Measurements from ENCODE around the gene FNDC3B. TPM values are rescaled to one million over a fixed set of nuclear protein-coding genes. Genes with fewer than 3 reads are reported as not detected.
A peak's percentile ranks its signal among the peaks of the same experiment; 100 is the strongest.

Gene FNDC3B
- total RNA-seq, 1 donor from 2014 or later = 171 TPM

DNA sequence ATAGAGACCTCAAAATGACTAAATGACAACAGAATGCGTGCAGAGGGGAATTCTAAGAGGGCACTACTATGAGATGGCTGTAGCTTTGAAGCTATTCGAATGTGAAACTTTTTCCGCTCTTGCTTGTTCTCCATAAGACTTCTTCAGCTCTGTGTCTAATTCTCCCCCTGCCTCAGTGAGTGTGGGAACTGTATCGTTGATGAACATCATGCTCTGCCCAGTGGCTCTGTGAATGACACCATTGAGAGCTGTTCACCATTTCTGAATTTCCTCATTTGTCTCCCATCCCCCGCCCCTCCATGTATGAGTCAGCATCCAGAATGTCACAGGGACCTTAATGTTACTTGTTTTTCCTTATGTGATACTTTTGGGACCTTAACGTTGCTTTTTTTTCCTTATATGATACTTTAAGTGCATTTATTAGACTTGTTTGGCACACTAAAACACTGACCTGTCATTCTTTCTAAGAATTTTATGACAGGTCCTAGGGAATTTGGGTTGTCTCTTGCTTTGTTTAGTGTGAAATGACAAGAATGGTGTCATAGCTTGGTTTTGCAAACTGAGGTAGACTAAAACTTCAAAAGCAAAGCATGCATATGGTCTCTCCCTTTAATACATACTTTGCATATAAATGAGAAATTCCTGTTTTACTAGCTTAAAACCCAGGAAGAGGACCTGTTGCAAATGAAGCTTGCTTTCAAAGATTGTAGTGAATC, 99.6 kb downstream of the FNDC3B start:
- DNase-seq (ENCODE audit: low spot score) (peak; percentile 70), ATAC-seq (peak; percentile 72)
- intact Hi-C loops (cut with DNase I) = no loop called here

DNA sequence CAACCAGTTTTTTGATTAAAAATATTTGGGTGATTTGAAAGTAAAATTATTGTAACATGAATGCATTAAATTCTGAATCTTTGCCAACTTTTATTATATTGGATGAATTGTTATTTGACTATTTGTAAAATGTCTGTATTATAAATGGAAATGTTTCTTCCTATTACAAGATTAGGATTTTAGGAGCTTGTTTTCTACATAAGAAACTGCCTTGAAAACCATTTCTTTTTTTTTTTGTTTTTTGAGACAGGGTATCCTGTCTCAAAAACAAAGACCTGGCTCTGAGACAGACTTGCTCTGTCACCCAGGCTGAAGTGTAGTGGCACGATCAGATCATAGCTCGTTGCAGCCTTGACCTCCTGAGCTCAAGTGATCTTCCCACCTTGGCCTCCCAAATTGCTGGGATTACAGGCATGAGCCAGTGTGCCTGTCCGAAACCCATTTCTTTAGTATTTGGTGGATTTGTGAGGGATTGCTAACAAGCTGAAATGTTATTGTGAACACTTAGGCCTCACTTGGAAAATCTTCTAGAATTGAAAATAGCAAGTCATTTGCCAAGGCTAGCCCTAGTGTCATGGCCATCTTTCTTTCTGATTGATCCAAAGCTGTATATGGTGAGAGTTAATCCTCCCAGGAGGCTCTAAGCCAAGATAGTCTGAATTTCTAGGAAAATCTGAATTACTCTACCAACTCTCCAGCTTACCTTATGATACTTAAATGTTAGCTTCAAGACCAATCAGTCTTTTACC, 100.3 kb downstream of the FNDC3B start:
- intact Hi-C loops (cut with DNase I) = no loop called here
- ATAC-seq = no peak

DNA sequence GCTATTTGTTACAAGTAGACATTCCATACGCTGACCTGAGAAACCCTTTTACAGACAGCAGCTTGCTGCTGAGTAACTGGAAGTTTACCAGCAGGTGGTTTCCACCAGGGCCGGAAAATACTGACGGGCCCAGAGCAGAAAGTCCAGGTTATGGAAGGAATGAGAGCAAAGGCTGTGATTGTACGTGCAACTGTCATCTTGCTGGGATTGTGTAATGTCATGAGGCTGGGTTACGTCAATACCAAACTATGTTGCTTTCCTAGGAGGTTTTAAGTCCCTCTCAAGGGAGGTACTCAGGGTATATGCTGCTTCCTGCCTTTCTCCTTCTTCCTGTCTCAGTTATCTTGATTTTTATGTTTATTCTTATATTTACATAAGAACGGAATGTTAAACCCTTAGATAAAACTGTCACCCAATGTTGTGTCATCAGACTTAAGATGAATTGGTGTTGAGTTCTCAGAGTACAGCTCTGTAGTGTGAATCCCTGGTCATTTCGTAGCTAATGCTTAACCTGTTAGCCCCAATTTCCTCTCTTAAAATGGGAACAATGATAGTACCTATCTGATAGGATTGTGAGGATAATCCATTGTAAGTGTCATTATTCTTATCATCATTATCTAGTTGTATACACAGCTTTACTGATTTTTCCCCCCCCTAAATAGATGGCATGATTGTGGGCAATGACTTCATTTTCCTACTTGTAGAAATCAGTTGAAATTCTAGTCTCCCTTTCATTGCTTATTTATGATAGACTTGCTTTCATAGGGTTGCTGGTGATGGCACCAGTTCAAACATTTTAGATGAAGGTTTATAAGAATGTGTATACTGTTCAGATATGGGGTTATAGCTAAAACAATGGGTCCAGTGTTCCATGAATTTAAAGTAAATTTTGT, 101.4 kb downstream of the FNDC3B start:
- peak; percentile 81 for ATAC-seq
- intact Hi-C loops (cut with DNase I) = no loop called here
- no peak for DNase-seq (ENCODE audit: low spot score)

More for the DNA sequence above, 100.3 kb downstream of the FNDC3B start:
- DNase-seq (ENCODE audit: low spot score) = no peak

DNA sequence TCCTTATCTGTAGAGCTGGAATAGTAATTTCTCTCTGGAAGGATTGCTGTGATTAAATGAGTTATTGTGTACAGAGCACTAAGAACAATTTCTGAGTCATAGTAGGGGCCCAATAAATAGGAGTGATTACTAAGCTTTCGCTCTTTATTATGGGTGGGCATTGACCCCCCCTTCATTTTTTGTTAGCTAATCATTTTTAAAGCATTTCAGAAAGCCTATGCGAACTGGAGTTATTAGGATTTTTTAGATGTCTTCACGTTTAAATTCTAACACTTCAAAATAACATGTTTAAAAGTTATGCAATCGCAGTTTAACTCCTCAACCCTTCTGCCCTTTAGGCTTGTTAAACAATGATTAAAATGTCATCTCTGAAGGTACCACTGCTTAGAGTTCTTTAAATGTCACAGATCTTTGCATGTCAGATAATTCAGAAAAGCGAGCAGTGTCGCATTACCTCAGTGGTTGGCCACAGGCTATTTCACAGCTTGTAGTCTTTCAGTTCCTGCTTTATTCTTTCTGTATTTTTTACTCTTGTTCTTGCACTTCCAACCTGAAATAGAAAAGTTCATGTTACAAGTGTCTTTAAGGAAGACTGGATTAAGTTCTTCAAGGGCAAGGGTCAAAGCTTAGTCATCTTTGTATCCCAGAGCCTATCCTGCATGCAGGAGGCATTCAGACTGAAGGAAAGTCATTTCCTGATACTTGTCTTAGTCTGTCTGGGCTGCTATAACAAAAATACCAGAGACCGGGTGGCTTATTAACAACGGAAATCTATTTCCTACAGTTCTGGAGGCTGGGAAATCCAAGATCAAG, 102.9 kb downstream of the FNDC3B start:
- DNase-seq (ENCODE audit: low spot score) = no peak
- intact Hi-C loops (cut with DNase I) = no loop called here
- ATAC-seq = no peak

DNA sequence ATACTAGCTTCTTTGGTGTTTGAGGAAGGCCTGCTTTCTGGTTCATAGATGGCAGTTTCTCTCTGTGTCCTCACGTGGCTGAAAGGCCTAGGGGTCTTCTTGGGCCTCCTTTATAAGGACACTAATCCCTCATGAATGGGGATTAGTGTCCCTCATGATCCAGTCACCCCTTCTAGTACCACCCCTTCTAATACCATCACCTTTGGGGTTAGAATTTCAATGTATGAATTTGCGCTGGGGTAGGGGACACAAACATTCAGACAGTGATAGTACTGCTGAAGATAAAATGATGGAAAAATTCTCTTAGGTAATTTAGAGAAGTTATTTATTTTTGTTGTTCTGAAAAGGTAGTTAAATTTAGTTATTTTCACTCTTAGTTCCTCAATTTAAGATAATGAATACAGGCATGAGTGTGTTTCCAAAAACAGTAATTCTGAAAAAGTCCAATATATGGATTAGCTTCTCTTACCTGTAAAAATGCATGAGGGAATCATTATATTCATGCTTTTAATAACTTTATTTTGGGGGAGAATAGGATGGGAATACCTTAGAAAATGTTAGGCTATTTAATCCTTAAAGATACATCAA, 103.6 kb downstream of the FNDC3B start:
- intact Hi-C loops (cut with DNase I) = no loop called here
- ATAC-seq (no peak), DNase-seq (ENCODE audit: low spot score) (no peak)

DNA sequence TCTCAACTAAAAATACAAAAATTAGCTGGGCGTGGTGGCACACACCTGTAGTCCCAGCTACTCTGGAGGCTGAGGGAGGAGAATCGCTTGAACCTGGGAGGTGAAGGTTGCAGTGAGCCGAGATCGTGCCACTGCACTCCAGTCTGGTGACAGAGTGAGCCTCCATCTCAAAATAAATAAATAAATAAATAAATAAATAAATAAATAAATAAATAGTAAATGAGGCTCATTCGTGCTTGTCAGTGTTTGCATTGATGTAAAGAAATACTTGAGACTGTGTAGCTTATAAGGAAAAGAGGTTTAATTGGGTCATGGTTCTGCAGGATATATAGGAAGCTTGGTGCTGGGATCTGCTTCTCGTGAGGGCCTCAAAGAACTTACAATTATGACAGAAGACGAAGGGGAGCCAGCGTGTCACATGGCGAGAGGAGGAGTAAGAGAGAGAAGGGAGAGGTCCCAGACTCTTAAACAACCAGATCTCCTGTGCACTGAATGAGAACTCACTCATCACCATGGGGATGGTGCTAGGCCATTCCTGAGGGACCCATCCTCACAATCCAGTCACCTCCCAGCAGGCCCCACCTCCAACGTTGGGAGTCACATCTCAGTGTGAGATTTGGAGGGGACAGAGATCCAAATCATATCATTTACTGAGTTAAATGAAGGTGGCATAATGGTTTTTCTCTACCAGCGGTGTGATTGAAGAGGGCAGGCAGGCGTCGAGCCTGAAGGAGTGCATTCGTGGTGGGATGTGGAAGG, 104.5 kb downstream of the FNDC3B start:
- intact Hi-C loops (cut with DNase I) = no loop called here
- DNase-seq (ENCODE audit: low spot score) (no peak), ATAC-seq (no peak)

DNA sequence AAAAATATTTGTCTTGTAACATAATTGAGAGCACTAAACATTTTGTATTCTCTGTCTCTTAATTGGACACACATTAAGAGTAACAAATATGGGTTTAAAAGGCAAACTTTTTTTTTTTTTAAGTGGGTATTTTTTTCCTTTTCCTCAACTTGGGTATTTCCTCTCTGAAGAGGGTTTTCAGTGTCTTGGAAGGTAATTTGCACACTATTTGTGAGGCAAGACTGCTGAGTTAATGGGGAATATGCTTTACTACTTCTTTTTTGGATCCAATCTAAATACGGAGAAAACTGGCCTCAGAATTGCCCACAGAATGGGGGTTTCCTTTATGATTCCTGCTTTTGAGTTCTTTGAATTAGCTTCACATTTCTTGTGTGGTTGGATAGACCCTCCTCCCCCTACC, 105.2 kb downstream of the FNDC3B start:
- DNase-seq (ENCODE audit: low spot score) = no peak
- intact Hi-C loops (cut with DNase I) = no loop called here
- ATAC-seq = no peak

DNA sequence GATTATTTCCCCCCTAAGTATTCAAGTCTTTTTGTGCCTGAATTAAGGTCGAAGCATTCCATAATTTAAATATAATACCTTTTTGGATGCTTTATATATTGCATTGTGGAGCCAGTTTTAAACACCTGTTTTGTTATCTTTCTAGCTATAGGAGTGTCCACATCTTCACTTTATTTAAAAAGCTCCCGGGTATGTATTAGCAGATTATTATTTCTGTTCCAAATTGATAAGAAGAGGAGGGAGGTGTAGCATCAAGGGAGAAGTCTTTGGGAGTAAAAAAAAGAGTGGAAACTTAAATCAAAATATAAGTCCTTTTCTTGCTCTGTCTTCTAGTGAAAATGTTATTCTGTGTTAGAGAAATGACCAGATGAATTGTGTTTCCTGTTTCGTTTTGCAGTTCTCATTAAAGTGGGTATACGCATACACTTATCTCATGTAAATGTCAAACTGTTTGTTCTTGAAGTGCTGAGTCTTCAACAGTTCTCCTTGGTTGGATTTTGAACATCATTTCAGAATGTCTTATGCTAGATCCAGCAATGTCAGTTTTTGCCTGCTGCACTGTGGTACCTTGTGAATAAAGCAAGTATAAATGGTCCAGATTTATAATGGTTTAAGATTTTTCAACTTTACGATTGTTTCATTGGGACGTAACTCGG, 105.8 kb downstream of the FNDC3B start:
- DNase-seq (ENCODE audit: low spot score) = no peak
- no peak for ATAC-seq
- intact Hi-C loops (cut with DNase I) = no loop called here

DNA sequence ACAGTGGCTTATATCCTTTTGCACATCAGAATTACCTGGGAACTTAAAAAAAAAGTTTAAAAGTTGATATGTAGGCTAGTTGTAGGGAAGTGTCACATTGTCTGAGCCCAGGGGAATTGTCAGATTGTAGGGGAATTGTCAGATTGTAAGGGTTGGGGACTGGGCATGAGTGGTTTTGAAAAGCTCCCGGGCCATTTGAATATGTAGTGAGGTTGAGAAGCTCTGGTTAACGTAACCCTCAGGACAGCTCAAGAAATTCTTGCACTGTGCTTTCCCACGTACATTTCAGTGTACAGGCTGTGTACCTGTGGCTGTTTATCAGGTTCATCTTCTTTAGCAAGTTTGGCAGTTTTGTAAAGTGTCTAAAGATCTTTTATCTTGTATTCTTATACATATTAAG, 107.0 kb downstream of the FNDC3B start:
- intact Hi-C loops (cut with DNase I) = no loop called here
- no peak for DNase-seq (ENCODE audit: low spot score)
- ATAC-seq = no peak

DNA sequence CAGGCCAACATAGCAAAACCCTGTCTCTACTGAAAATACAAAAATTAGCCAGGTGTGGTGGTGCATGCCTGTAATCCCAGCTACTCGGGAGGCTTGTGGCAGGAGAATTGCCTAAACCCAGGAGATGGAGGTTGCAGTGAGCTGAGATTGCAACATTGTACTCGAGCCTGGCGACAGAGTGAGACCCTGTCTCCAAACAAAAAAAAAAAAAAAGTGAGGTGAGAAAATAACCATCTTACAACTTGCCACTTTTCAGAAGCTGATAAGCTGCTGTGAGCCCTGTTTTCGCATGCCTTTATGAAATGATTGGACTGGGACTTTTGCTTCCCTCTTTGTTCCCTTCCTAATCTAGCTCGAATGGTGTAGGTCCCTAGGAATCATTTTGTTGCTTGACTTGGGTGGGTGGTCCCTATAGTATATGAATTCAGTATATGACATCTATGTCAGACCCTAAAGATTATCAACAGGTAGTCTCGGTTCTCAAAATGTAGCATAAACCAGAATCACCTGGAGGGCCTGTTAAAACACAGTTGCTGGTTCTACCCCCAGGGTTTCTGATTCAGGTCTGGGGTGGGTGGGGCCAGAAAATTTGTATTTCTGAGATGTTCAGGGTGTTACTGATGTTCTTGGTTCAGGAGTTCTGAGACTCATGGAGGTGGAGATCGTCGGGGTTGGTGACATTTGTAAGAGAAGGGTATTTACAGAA, 107.9 kb downstream of the FNDC3B start:
- DNase-seq (ENCODE audit: low spot score) (no peak), ATAC-seq (no peak)
- intact Hi-C loops (cut with DNase I) = no loop called here

DNA sequence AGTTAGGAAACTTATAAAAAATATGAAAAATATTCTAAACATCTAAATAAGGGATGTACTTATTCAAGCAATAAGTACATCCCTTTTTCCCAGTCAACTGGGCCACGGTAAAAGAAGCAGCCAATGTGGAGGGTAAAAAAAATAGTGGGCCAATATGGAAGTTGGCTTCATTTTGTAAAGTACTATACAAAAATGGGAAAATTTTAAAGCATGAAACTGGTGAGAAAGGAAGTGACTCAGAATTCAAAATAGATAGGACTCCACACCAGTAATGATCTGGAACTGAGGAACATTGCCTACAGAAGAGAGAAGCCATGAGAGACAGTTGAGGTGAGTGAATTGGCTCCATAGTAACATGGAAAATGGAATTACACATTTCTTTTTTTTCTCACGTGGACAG, 108.9 kb downstream of the FNDC3B start:
- no peak for ATAC-seq
- no peak for DNase-seq (ENCODE audit: low spot score)
- intact Hi-C loops (cut with DNase I) = no loop called here

DNA sequence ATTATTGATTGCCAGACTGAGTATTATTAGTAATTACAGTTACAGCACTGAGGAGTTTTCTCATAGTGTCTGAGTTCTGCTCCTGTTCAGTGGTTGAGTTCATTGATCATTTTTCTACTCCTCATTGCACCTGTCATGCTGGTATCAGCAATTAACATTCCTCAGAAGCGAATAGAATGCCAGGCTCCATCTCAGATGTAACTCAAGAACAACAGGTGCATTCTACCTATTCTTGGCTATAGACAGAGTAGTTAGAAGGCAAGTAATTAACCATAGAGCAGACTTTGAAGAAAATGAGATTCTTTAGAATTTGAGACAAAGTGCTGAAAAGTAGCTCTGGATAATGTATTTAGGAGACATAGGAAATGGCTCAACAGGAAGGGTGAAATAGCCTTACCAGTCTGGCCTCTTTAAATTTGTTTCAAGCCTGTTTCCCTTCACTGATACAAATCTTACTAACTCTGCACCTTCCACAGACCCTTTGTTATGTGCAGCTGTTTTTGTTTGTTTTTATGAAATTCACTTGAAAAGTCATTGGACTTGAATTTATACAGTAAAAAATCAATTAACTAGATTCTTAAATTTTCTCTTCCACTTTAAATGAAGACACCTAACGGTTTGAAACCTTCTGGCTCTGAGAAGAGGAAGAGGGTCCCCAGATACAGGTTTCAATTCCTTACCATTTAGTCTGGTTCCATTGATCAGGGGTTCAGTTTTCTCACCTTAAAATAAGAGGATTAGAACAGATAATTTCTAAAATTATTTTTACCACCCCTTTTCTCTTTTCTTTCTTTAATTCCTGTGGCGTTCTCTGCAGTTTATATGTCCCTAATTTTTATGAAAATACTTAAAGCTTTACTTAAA, 109.6 kb downstream of the FNDC3B start:
- ATAC-seq = no peak
- intact Hi-C loops (cut with DNase I) = no loop called here
- DNase-seq (ENCODE audit: low spot score) = no peak

DNA sequence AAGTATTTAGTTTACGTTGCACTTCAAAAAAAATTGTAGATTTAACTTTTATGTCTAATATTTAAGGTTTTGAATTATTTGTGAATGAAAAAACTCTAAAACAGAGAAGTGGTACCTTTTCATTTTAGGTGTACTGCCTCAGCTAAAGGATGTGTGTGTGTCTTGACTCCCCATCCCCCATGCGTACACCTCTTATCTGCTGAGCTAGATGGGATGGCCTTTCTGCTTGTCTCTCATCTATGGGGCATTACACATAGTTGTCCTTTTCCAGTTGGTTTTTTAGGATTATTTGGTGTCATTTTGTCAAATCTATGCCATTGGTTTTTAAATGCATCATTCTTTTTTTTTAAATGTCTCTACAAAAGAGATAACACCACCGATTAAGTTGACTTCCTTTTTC, 110.9 kb downstream of the FNDC3B start:
- no peak for DNase-seq (ENCODE audit: low spot score)
- intact Hi-C loops (cut with DNase I) = no loop called here
- no peak for ATAC-seq

DNA sequence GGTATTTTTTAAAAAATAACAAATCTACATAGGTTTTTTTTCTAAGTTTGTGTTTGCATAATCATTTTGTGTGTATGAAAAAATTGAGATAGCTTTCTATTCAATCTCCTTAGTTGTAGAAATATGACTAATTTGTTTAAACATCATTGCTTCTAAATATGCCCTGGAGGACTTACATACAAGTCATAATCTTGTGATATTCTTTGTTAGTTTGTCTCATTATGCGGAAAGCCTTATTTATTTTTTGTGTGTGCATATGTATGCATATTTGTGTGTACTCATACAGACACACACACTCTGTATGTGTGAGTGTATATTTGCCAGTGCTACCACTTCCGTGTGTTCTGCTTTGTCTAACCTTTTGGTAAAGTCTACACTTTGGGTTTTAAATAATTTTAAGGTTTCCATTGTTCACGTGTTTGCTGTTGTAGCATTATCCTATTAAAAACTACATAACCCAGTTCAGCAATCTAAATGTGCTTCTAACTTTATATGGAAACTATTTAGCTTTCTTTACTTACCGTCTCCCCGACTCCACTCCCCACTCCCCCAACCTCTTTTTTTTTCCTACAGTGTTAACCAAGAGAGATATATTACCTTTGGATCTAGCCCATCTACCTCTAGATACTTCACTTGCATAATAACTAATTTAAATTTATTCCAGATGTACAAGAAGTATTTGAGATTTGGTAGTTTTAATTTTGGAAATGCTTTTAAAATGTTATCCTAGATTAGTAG, 111.7 kb downstream of the FNDC3B start:
- intact Hi-C loops (cut with DNase I) = no loop called here
- no peak for ATAC-seq
- no peak for DNase-seq (ENCODE audit: low spot score)
